Measurements from ENCODE around the gene SECISBP2L. TPM values are rescaled to one million over a fixed set of nuclear protein-coding genes. Genes with fewer than 3 reads are reported as not detected.
"Not testable (repeated sequence)": the region's sequence is repeated elsewhere in the genome, so short reads cannot be mapped to it uniquely, and the experiment has no call there.

SECISBP2L gene
- total RNA-seq, 1 donor from 2014 or later = 599 TPM

DNA sequence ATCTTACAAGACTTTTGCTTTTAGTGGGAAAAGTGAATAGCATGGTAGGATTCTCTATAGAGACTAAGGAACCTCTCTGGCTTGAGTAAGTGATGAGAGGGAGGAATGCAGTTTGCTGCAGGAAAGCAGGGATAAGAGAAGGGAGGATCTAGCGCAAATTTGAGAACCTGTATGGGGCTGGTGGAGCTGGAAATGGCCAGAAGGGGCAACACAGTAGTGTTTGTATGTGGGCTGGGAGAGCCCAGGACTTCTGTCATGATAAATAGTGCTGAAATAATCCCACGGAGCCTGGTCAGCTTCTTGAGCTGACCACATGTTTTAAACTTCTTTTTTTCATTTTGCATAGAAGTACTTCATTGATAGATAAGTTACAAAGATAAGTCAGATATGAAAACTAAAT lies 71.4 kb downstream of the SECISBP2L start:
- ATAC-seq = no peak
- DNase-seq (ENCODE audit: low spot score) = no peak
- intact Hi-C loops (cut with DNase I) = no loop called here

GRCh38 chr15:48972750-48973503 lies 73.3 kb downstream of the SECISBP2L start:
- ATAC-seq (no peak), DNase-seq (ENCODE audit: low spot score) (no peak)
- intact Hi-C loops (cut with DNase I) = no loop called here

DNA sequence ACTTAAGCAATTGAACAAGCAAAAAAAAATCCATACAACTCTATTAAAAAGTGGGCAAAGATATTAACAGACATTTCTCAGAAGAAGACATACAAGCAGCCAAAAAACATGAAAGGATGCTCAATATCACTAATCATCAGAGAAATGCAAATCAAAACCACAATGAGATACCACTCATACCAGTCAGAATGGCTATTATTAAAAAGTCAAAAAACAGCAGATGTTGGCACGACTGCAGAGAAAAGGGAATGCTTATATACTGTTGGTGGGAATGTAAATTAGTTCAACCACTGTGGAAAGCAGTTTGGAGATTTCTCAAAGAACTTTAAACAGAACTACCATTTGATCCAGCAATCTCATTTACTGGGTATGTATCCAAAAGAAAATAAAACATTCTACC lies 75.3 kb downstream of the SECISBP2L start:
- DNase-seq (ENCODE audit: low spot score); intact Hi-C loops (cut with DNase I); ATAC-seq: not testable (repeated sequence)

DNA sequence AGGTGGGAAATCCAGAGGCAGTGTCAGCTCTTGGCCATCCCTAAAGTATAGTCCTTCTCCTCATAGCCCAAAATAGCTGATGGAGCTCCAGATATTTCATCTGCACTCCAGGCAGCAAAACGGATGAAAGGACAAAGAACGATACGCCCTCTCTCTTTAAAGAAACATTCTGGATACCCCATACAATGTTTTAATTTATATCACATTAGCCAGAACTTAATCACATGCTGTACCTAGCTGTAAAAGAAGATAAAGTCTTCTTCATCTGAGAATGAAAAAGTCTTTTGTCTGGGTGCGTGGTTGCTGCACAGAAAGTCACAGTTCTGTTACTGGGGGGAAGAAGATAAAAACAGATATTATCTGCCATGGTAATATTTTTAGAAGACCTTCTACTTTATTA lies 78.2 kb downstream of the SECISBP2L start:
- intact Hi-C loops (cut with DNase I) = no loop called here
- DNase-seq (ENCODE audit: low spot score) = no peak
- ATAC-seq = no peak

DNA sequence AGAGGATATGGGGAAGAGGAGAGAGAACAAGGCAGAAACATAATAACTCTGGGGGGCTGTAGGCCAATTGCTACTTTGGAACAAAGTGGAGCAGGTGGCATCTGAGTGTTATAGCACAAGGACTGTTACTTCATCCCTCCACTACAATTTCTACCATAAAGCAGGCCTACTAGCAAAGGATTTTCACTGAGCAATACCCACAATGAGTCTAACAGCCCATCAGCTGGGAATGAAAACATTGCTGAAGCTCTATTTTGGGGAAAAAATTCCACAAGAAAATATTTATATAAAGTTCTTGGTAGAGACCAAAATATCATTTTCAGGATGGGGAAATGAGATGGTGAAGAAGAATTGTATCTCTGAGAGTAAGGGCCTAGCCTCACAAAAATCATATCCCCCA lies 78.9 kb downstream of the SECISBP2L start:
- intact Hi-C loops (cut with DNase I) = no loop called here
- DNase-seq (ENCODE audit: low spot score) (no peak), ATAC-seq (no peak)

DNA sequence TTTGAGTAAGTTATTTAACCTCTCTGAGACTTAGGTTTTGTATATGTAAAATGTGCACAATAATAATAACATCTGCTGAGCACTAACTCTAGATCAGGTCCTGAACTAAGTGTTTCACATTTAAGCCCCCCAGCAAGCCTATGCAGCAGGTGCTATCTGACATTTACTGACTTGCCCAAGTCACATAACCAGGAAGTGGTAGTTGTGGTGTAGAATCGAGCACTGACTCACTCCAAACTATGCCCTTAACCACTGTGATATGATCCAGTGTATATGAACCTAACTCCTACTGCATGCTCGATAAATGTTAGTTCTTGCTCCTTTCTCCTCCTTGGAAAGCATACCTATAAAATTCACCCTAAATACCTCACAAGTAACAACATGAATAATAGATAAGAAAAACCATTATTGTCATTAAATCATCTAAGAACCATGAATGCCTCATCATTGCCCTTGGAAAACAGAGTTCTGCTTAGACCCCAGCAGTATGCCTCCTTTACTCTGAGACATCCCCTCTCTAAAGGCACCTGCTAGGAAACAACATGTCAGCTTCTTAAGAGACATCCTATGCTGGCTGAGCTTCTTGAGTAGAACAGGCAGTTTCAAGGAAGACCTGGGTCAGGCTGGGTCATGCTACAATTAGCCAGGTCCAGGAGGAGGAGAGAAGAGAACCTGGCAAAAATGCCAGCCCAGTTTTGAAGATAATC lies 79.5 kb downstream of the SECISBP2L start:
- intact Hi-C loops (cut with DNase I) = no loop called here
- DNase-seq (ENCODE audit: low spot score) = no peak
- no peak for ATAC-seq

- ATAC-seq = no peak
- no peak for DNase-seq (ENCODE audit: low spot score)
- intact Hi-C loops (cut with DNase I) = no loop called here
These were observed 80.3 kb downstream of the SECISBP2L start for GRCh38 chr15:48965972-48966371.

DNA sequence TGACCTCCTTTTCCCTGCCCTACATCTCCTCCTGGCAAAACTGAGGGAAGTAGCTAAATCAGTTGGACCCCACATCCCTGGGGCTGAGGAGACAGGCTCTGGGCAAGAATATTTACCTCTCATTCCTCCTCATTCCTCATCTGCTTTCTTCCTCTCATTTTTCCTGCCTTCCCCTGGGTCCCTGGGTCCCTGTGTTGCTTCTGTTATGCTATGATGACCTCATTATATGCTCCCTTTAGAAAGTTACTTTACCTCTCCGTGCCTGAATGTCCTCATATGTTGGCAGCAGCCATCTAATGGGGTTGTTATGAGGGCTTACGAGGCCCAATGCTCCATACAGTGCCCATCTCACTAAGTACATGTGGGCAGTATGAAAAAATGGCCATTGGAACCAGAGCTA lies 81.3 kb downstream of the SECISBP2L start:
- ATAC-seq (no peak), DNase-seq (ENCODE audit: low spot score) (no peak)
- intact Hi-C loops (cut with DNase I) = loop anchor here (5.0 kb wide), 1 partner anchor 103 kb away; no protein-coding TSS in a partner anchor

GRCh38 chr15:48963524-48964113 lies 82.6 kb downstream of the SECISBP2L start, which contains the start of gene SHC4:
SHC4 (minus strand) TSS chr15:48963919; CDS start chr15:48963015, 904 bp downstream.
- ATAC-seq (peak; percentile 84), DNase-seq (ENCODE audit: low spot score) (peak; percentile 85)
- intact Hi-C loops (cut with DNase I) = loop anchor here (5.0 kb wide), 1 partner anchor 101 kb away; no protein-coding TSS in a partner anchor

DNA sequence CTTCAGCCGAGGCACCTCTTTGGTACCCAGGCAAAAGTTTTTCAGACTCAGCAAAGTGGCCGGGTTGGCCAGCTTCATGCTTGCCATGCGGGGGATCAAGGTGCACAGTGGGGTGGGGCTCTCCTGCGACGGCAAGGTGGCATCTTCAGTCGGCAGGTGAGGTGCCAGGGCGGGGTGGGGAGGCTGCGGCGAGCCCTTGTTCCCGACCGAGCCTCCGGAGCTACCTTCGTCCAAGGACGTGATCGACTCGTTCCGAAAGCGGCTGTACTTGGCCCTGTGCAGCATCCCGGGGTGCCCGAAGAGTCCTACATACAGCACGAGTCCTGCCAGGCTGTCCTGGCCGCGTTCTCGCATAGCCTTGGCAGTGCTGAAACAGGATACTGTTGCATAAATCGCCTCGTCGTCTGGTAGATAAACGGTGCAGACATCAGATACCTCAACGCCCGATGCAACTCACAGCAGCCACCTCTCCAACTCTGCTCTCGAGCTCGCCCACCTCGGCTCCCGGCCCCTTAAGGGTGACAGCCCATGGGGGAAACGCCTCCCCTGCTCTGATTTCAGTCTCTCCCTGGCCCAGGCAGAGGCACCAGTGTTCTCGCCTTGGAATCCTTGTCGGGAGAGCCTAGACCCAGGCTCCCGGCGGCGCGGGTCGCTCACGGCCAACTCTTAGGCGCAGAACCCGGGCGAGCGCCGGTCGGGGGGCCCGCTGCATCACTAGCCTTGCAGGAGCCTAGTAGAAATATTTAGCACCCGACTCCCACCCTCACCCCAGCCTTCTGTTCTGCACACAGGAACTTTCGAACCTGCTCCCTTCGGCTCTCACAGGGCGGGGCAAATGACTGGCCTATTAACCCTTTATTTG lies 83.4 kb downstream of the SECISBP2L start:
- intact Hi-C loops (cut with DNase I) = loop anchor here (5.0 kb wide), 1 partner anchor 101 kb away; no protein-coding TSS in a partner anchor
- ATAC-seq (peak; percentile 74), DNase-seq (ENCODE audit: low spot score) (peak; percentile 63)

DNA sequence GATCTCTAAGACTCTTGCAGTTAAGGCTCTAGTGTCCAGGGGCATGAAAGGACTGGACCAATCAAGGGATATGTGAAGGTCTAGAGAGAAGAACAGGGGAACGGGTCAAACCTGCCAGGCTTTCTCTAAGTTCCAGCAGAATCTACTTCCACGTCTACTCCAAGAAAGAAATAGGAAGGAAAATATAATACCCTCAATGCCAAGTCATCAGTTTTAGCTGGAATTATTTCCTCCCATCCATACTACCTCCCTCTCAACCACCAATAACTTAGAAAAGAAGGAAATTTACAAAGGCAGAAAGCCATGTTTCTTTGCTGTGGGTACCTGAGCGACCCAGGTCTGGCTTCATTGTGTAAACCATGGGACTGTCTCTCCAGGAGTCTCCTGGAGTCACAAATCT lies 90.3 kb downstream of the SECISBP2L start:
- intact Hi-C loops (cut with DNase I) = no loop called here
- ATAC-seq (no peak), DNase-seq (ENCODE audit: low spot score) (no peak)

GRCh38 chr15:48955370-48955769 lies 90.9 kb downstream of the SECISBP2L start:
- ATAC-seq (no peak), DNase-seq (ENCODE audit: low spot score) (no peak)
- intact Hi-C loops (cut with DNase I) = no loop called here

DNA sequence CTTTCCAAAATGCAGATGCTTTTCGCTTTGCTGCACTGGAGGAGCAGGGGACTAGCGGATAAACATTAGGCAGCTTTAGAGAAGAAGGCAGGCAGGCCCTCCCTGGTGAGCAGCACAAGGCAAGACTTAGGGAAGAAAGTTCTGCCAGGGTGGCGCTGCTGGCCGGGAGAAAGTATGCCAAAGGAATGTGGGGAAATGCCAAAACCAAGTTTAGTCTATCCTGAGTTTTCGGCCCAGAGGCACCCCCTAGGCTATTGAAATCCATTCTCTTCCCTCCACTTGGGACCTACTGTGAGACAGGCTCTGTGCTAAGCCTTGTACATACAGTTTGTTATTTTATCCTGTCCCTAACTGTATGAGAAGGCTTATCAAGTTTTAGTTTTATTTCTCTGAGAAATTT lies 91.7 kb downstream of the SECISBP2L start:
- ATAC-seq (no peak), DNase-seq (ENCODE audit: low spot score) (no peak)
- intact Hi-C loops (cut with DNase I) = no loop called here

GRCh38 chr15:48946840-48947187 lies 99.4 kb downstream of the SECISBP2L start:
- ATAC-seq (no peak), DNase-seq (ENCODE audit: low spot score) (no peak)
- intact Hi-C loops (cut with DNase I) = no loop called here

- intact Hi-C loops (cut with DNase I) = no loop called here
- ATAC-seq (no peak), DNase-seq (ENCODE audit: low spot score) (no peak)
These were observed 100.0 kb downstream of the SECISBP2L start for GRCh38 chr15:48946074-48946839.

DNA sequence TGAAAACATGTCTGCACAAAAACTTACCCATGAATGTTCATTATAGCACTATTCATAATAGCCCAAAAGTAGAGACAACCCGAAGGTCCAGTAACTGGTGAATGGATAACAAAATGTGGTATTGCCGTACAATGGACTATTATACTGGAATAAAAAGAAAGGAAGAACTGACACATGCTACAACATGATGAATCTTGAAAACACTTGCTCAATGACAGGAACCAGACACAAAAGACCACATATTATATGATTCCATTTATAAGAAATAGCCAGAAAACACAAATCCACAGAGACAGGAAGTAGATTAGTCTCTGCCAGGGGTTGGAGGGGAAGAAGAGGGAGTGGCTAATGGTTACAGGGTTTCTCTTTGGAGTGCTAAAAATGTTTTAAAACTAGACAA lies 100.9 kb downstream of the SECISBP2L start:
- no peak for ATAC-seq
- no peak for DNase-seq (ENCODE audit: low spot score)
- intact Hi-C loops (cut with DNase I) = no loop called here

DNA sequence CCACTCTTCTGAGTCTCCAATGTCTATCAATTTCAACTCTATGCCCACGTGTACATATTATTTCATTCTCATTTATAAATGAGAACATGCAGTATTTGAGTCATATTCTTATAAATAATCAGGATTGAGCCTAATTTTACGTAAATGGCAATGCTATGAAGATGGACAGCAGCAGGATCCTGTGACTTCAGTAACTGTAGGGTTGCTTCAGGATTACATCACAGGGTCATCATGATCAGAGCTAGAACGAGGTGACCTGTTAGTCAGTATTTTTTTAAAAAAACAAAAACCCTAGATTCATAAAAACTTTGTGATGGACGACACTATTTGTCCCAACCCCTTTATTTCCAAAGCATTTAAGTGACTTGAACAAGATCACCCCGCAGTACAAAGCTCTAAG lies 104.3 kb downstream of the SECISBP2L start:
- ATAC-seq (no peak), DNase-seq (ENCODE audit: low spot score) (no peak)
- intact Hi-C loops (cut with DNase I) = no loop called here

DNA sequence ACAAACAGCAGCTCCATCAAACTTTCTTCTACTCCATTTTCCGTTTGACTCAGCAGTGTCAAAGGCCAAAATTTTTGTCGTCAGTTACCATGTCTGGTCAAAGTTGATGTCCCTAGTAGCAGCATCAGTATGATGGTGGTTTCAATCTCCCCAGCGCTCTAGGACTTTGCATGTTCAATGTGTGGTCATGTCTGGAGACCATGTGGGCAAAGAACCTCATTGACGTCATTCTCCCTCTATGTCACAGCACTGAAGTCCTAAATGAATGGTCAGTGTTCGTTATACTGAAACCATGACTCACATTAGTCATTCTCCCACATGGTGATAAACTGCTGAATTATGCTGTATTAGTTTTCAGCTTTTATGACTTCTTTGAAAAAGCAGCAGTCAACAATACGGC lies 105.7 kb downstream of the SECISBP2L start:
- DNase-seq (ENCODE audit: low spot score) (no peak), ATAC-seq (no peak)
- intact Hi-C loops (cut with DNase I) = no loop called here
